Activated naive CD4-positive, alpha-beta T cell treated with anti-CD3 and anti-CD28 coated beads, Interleukin-2, amount 50 U/mL, for 24 hours (primary cell): ENCODE results near the gene DENND1A.

Source experiments
- H3K27ac Mint-ChIP-seq: one replicate; pipeline ENCODE4 v1.8.0; 2021; ENCODE audit warnings: mild to moderate bottlenecking, mixed read lengths
- H3K27me3 Mint-ChIP-seq: one replicate; pipeline ENCODE4 v1.8.0; 2021; ENCODE audit warnings: mixed read lengths
- H3K36me3 Mint-ChIP-seq: one replicate; pipeline ENCODE4 v1.8.0; 2021; ENCODE audit warnings: mixed read lengths
- H3K4me1 Mint-ChIP-seq: one replicate; pipeline ENCODE4 v1.8.0; 2021; ENCODE audit warnings: mixed read lengths
- H3K4me3 Mint-ChIP-seq: one replicate; pipeline ENCODE4 v1.8.0; 2021; ENCODE audit warnings: mild to moderate bottlenecking, mixed read lengths
- H3K9me3 Mint-ChIP-seq: one replicate; pipeline ENCODE4 v1.8.0; 2021; ENCODE audit warnings: mixed read lengths

Gene DENND1A

DNA sequence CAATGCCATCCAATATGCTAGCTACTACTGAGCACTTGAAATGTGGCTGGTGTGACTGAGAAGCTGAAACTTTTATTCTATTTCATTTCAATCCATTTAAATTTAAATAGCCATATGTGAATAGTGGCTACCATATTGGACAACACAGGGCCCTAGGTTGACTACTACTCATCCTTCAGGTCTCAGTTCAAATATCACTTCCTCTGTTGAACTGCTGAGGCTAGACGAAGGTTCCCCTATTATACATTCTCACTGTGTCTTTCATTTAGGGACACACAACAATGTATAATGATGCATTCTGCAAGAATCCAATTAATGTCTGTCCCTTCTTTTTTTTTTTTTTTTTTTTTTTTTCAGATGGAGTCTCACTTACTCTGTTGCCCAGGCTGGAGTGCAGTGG lies 365.3 kb downstream of the DENND1A start:
- Mint-ChIP-seq H3K27me3 (no peaks in the 10 kb centered on the region), H3K4me1 (peaks cover 10% of the 10 kb centered on the region), H3K36me3 (peaks cover 32% of the 10 kb centered on the region), H3K9me3 (no peaks in the 10 kb centered on the region), H3K27ac (no peak overlapping the region), H3K4me3 (no peak overlapping the region)

DNA sequence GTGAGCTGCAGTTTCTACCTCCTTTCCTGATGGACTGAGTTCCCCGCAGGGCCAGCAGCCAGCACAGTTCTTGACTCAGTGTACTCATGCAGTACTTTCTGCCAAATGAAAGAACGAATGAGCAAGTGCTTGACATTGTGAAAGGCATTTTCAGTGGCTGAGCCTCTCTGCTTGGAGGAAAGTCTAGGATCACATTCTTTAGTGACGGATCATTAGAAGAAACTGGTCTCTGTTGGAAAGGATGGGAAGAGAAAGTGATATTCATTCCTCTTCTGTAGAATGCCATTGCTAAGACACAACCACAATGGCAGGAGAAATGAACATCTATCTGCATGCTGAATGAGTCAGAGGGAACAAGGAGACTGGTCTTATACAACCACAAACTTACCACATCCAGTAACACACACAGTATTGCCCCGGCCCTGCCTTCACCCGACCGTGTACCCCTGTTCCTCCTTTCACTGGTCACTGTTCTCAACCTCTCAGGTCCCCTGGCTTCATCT lies 367.0 kb downstream of the DENND1A start:
- no peak overlapping the region for H3K4me3 Mint-ChIP-seq

DNA sequence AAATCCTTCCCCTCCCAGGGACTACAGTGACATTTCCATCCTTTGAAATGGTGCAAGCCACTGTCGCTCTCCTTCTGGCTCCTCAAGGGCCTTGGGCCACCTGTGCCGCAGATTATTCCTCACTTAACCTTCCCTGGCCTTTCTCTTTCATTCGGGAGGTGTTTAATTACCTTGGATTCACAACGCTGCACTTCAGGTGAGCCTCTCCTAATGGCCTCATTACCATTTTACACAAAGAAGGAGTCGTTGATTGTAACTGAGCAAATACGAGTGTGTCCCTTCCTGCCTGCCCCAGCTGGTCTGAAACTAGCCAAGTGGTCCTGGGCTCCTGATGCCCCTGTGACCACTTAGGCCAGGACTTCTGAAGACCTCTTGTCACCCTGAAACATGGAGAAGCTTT lies 368.9 kb downstream of the DENND1A start:
- peaks cover 10% of the 10 kb centered on the region for H3K4me1 Mint-ChIP-seq
- H3K27me3 Mint-ChIP-seq, result no peaks in the 10 kb centered on the region
- peaks cover 33% of the 10 kb centered on the region for H3K36me3 Mint-ChIP-seq
- H3K27ac Mint-ChIP-seq, result no peak overlapping the region
- H3K4me3 Mint-ChIP-seq, result no peak overlapping the region
- no peaks in the 10 kb centered on the region for H3K9me3 Mint-ChIP-seq

More for the DNA sequence above, 367.0 kb downstream of the DENND1A start:
- Mint-ChIP-seq H3K36me3 (peaks cover 25% of the 10 kb centered on the region), H3K27me3 (no peaks in the 10 kb centered on the region), H3K9me3 (no peaks in the 10 kb centered on the region), H3K27ac (no peak overlapping the region), H3K4me1 (peaks cover 10% of the 10 kb centered on the region)

DNA sequence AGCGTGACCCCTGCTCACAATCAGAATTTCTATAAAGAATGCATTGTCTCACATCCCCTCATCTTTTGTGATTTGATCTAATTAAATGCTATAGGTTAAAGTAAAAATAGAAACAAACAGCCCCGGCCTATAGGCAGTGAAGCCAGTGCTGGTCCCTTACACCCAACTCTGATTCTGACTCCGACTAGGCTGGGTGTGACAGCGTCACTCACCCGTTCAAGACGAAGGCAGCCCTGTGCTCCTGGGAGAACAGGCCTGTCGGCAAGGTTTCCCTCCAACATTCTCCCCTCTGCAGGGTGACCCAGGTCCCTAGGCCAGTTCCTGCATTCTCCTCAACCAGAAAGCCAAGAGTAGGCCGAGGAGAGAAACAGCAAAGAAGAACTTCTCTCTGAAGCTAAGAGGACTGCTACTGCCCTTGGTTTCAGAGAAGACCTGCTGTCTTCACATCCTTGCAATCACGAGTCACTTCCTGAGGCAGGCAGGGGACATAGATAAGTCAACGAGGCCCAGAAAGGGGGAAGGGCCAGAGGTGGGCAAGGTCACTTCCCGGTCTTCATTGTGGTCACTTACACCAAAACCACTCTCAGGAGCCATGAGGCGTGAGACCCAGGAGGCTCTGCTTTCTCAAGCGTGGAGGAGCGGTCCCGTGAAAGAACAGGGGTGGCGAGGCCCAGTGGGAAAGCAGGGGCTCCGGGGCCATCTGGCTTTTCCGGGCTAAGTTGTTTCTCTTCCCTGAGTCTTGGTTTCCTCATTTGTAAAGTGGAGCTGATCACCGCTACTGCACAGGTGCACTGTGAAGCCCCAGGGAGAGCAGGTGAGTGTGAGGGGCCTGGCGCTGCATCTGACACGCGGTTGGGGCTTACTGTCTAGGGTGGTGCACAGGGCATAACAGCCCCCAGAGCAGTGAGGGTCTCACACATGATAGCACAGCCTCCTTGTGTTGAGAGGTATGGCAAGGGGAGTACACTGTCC lies 373.2 kb downstream of the DENND1A start:
- Mint-ChIP-seq H3K9me3 (no peaks in the 10 kb centered on the region), H3K4me1 (no peaks in the 10 kb centered on the region), H3K27ac (no peak overlapping the region), H3K36me3 (peaks cover 40% of the 10 kb centered on the region), H3K27me3 (no peaks in the 10 kb centered on the region), H3K4me3 (no peak overlapping the region)

DNA sequence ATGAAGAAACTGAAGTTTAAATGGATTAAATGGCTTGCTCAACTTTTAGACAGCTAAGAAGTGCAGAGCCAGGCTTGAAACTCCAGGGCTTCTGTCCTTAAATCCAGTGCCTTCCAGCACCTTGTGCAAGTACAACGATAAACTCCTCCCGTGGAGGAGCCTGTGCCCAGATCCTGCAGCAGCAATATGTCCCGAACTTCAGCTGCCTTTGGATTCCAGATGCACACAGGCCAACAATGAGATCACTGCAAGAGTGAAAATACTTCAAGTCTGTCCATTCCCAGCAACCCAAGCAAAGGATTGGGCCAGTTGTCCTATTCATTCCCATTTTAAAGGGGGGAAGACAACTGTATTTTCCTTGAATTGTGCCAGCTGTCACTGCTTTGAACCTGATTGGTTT lies 374.3 kb downstream of the DENND1A start:
- peaks cover 34% of the 10 kb centered on the region for H3K36me3 Mint-ChIP-seq
- no peak overlapping the region for H3K27ac Mint-ChIP-seq
- no peaks in the 10 kb centered on the region for H3K9me3 Mint-ChIP-seq
- H3K4me1 Mint-ChIP-seq, result peaks cover 2% of the 10 kb centered on the region
- H3K27me3 Mint-ChIP-seq, result no peaks in the 10 kb centered on the region
- no peak overlapping the region for H3K4me3 Mint-ChIP-seq

DNA sequence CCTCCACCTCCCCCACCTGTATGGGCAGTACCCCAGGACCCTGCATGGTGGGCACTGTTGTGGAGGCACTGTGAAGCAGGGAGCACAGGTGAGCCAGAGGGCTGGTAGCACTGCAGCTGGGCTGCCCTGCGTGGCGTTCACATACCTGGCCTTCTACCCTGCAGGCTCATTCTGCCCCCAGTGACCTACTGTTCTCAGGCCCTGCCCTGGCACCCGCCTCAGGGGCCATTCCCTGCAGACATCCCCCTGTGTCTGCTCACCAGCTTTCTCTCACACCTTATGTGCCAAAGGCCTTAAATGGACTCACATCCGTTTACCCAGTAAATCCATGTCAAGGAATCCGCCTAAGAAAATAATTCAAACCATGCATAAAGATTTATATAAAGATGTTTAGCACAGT lies 377.4 kb downstream of the DENND1A start:
- Mint-ChIP-seq H3K9me3 (no peaks in the 10 kb centered on the region), H3K27me3 (no peaks in the 10 kb centered on the region), H3K36me3 (peaks cover 30% of the 10 kb centered on the region), H3K4me3 (no peak overlapping the region), H3K27ac (no peak overlapping the region), H3K4me1 (peaks cover 28% of the 10 kb centered on the region)

DNA sequence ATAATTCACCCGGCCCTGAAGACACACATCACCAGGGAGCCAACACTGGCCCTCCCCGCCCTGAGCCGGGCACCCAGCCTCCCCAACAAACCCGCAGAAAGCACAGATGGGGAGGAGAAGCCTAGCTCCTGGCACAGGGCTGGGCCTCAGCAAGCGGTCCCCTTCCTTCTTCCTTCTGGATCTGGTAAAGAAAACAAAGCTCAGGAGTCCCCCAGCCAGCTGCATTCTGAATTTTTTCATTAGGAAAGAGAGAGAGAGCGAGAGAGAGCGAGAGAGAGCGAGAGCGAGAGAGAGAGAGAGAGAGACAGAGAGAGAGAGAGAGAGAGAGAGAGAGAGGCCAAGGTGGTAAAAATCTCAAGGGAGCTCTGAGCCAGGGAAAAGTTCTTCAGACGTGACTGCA lies 378.2 kb downstream of the DENND1A start:
- no peak overlapping the region for H3K4me3 Mint-ChIP-seq
- H3K9me3 Mint-ChIP-seq, result no peaks in the 10 kb centered on the region
- H3K27ac Mint-ChIP-seq, result no peak overlapping the region
- H3K4me1 Mint-ChIP-seq, result peaks cover 28% of the 10 kb centered on the region
- H3K36me3 Mint-ChIP-seq, result peaks cover 24% of the 10 kb centered on the region
- no peaks in the 10 kb centered on the region for H3K27me3 Mint-ChIP-seq

DNA sequence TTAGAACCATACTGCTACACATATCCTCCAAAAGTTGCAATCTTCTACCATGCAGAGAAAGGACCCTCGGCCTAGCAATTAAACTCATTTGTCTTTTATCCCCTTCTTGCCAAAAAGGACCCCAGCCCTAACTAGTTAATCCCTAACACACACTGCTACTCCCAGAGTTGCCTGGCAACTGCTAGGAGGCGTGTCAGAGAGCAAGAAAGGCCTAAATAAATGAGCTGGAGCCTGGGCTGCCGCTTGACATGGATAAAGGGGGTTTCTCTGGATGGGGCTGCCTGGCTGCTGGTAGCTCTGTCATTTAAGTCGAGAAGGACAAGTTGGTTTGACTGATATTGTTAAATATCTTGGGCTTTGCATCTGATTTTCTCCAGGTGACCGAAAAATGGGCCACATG lies 379.1 kb downstream of the DENND1A start:
- no peak overlapping the region for H3K4me3 Mint-ChIP-seq
- H3K9me3 Mint-ChIP-seq, result no peaks in the 10 kb centered on the region
- no peaks in the 10 kb centered on the region for H3K27me3 Mint-ChIP-seq
- no peak overlapping the region for H3K27ac Mint-ChIP-seq
- H3K4me1 Mint-ChIP-seq, result peaks cover 28% of the 10 kb centered on the region
- peaks cover 16% of the 10 kb centered on the region for H3K36me3 Mint-ChIP-seq

DNA sequence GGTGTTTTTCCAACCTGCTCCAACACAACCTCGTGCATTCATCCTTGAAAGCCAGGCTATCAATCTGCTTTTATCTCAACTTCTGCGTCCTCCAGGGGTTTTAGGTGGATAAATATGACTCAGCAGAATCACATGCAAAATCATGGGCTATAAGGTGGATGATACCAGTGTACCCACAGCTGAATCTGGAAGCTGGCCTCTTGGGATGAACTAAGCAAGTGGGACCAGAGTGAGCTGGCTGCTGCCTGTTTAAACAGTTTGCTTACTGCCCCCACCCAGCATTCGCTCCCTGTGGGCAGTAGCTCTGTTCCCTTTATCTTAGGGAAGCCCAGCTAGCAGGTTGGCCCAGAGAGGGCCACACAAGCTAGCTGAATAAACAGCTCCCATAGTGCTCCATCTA lies 379.9 kb downstream of the DENND1A start:
- no peaks in the 10 kb centered on the region for H3K9me3 Mint-ChIP-seq
- peaks cover 28% of the 10 kb centered on the region for H3K4me1 Mint-ChIP-seq
- no peak overlapping the region for H3K4me3 Mint-ChIP-seq
- peak overlapping the region; percentile 76 for H3K27ac Mint-ChIP-seq
- peaks cover 9% of the 10 kb centered on the region for H3K36me3 Mint-ChIP-seq
- no peaks in the 10 kb centered on the region for H3K27me3 Mint-ChIP-seq

DNA sequence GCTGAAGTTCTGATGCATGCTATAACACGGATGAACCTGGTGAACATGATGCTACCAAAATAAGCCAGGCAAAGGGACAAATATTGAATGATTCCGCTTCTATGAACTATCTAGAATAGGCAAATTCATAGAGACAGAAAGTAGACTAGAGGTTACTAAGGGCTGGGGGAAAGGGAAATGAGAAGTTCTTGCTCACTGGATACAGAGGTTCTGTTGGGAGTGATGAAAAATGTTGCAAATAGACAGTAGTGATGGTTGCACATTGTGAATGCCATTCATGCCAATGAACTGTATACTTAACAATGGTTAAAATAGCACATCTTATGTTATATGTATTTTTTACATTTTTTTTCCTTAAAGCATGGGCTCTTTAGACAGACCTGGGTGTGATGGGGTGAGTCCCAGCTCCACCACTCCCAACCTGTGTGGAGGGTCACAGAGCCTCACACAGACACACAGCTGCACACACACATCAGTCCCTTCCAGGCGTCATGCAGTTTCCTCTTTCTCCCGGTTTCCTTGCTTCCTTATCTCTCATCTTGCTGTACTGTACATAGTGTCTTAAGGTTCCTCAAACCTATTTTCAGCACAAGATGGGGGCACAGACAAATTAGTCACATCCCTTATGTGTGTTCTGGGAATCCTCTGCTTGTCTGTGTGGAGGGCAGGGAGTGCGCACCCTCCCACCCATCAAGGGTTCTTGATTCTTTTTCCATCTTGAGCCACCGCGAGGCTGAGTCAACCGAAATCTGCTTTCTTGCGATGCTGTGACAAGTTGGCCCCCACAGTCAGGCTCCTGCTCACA lies 381.0 kb downstream of the DENND1A start:
- H3K27me3 Mint-ChIP-seq, result no peaks in the 10 kb centered on the region
- H3K27ac Mint-ChIP-seq, result peak overlapping the region; percentile 98
- H3K4me1 Mint-ChIP-seq, result peaks cover 28% of the 10 kb centered on the region
- H3K4me3 Mint-ChIP-seq, result peak overlapping the region; percentile 73
- H3K36me3 Mint-ChIP-seq, result peaks cover 8% of the 10 kb centered on the region
- no peaks in the 10 kb centered on the region for H3K9me3 Mint-ChIP-seq

DNA sequence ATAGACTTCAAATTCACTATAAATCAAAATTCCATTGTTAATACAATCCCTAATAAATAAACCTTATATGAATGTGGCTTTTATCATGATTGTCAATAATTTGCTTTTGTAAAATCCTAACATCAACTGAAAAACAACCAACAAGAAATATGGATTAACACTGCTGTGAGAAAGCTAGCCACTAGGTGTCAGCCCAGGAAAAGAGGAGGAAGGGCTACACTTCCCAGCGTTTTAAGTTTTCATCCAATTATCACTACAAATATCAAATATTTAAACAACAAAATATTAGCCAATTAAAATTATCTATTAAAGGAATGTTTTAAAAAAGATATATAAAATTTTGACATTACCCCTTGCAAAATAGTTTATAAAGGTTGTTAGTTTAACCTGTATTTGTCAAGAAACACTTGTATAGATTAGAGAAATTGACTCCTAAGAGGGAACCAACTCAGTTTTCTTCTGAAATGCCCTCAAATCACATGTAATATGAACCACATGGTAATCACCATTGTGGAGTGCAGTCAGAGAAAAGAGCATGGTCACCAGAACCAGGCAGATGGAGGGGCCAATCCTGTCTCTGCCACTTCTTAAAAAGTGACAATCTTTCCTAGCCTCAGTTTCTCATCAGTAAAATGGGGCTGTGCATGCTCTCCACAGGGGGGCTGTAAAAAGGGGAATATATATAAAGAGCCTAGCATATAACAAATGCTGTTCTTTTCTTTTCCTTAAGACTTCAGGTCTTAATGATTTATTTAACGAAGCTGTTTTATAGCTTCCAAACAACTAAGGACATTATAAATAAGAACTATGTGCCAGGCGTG lies 385.7 kb downstream of the DENND1A start:
- Mint-ChIP-seq H3K36me3 (peaks cover 5% of the 10 kb centered on the region), H3K27ac (peak overlapping the region; percentile 69), H3K9me3 (no peaks in the 10 kb centered on the region), H3K4me1 (peaks cover 12% of the 10 kb centered on the region), H3K27me3 (no peaks in the 10 kb centered on the region), H3K4me3 (no peak overlapping the region)

DNA sequence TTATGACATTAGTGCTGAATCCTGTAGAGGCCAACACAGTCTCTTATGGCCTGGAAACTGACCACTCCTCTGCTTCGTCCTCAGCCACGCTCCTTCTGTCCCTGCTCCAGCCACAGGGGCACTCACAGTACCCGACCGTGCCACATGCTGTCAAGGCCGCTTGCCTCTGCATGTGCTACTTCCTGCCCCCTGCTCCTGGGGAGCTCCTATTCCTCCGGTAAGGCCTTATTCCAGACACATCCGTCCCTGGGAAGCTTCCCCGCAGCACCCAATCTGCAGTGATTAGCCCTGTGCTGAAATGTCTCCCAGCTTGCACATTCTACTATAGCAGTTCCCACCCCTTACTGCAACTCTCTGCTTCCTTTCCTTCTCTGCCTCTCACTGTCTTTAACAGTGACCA lies 386.4 kb downstream of the DENND1A start:
- Mint-ChIP-seq H3K4me3 (no peak overlapping the region), H3K9me3 (no peaks in the 10 kb centered on the region), H3K36me3 (peaks cover 4% of the 10 kb centered on the region), H3K27me3 (no peaks in the 10 kb centered on the region), H3K4me1 (peaks cover 4% of the 10 kb centered on the region), H3K27ac (peak overlapping the region; percentile 69)

DNA sequence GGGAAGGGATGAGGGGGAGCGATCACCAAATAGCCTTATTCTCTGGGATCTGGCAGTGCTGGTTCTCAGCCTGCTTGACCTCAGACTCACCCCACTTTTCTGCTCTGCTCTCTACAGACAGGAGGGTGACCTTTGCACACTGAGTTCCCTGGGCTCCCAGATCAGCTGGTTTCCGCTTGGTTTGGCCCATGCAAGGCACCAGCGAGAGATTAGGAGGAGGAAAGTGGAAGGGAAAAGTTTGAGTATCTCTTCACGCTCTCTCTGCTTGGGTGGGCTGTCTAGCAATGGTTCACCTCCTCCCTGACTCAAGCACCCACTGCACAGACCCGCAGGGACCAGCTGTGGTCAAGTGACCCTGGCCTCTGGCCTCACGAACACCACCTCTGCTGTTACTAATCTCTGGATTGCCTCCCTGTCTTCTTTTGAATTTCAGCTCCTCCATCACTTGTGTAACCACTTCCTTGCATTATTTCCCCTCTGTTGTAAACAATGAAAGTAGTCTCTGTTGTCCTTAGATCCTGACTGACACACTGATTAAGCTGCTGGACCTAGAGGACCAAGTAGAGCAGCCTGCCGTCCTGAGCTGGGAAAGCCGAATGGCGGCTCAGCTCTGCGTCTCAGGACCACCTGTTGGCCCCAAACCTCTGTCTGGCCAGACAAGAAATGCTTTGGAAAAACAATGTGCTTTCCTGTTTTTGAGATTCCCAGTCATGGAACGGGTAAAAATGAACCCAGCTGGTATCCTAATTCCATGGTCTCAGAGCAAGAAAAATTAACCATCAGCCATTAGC lies 387.3 kb downstream of the DENND1A start:
- Mint-ChIP-seq H3K27ac (peak overlapping the region; percentile 79), H3K9me3 (no peaks in the 10 kb centered on the region), H3K27me3 (no peaks in the 10 kb centered on the region), H3K4me3 (no peak overlapping the region), H3K4me1 (peaks cover 2% of the 10 kb centered on the region), H3K36me3 (peaks cover 2% of the 10 kb centered on the region)

DNA sequence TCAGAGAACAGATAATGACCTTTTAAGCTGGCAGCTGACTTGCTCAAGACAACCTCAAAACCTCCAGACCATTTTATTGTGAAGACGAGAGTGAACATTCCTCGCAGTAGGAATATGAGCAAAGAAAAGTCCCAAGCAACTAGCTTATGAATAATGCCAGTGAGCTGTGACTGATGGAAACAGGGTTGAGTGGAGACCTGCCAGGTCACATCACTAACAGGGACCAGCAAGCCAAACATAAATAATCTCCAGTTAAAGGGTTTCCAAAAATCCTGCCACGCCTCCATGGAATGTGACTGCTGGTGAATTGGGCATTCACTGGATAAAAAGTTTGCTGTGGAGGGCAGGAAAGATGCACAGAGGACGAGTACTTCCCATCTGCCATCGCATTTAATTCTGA lies 388.5 kb downstream of the DENND1A start:
- H3K27me3 Mint-ChIP-seq, result no peaks in the 10 kb centered on the region
- peaks cover 11% of the 10 kb centered on the region for H3K4me1 Mint-ChIP-seq
- H3K9me3 Mint-ChIP-seq, result no peaks in the 10 kb centered on the region
- H3K36me3 Mint-ChIP-seq, result peaks cover 4% of the 10 kb centered on the region
- no peak overlapping the region for H3K27ac Mint-ChIP-seq
- no peak overlapping the region for H3K4me3 Mint-ChIP-seq
